Ectodermal cell (in vitro differentiated cells): Measurements from ENCODE around the gene ZC3H14. TPM values are rescaled to one million over a fixed set of nuclear protein-coding genes. Genes with fewer than 3 reads are reported as not detected.
"Not testable (repeated sequence)": the region's sequence is repeated elsewhere in the genome, so short reads cannot be mapped to it uniquely, and the experiment has no call there.

ENCODE experiments used
- H3K27ac ChIP-seq: 2 replicates; pipeline ENCODE4 v1.7.0; 2013; ENCODE audit warnings: mild to moderate bottlenecking, low read depth, low read length; ENCODE audit not compliant: insufficient read depth, poor library complexity, severe bottlenecking
- H3K27me3 ChIP-seq: 2 replicates; pipeline ENCODE4 v1.7.0; 2013; ENCODE audit warnings: mild to moderate bottlenecking, low read length; ENCODE audit not compliant: insufficient read depth, control insufficient read depth, poor library complexity, severe bottlenecking
- H3K36me3 ChIP-seq: one replicate; pipeline ENCODE4 v1.7.0; 2013; ENCODE audit warnings: low read length; ENCODE audit not compliant: control insufficient read depth, insufficient read depth
- H3K4me1 ChIP-seq: one replicate; pipeline ENCODE4 v1.7.0; 2013; ENCODE audit warnings: low read length; ENCODE audit not compliant: control insufficient read depth, insufficient read depth
- H3K4me3 ChIP-seq: 2 replicates; pipeline ENCODE4 v1.7.0; 2013; ENCODE audit warnings: low read depth, low read length, control low read depth; ENCODE audit not compliant: insufficient read depth
- H3K9me3 ChIP-seq: 2 replicates; pipeline ENCODE4 v1.7.0; 2013; ENCODE audit warnings: mild to moderate bottlenecking, low read length, moderate library complexity; ENCODE audit not compliant: control insufficient read depth
- WGBS, 2 experiments: methylation state at CpG; one replicate each; pipeline ENCODE4 v1.1.7; 2013; ENCODE audit warnings: missing lambda C conversion rate in 2 of 2; 5-methylcytosine and 5-hydroxymethylcytosine counted together
- polyA plus RNA-seq, 4 experiments: library from polyadenylated mRNA; stranded (reverse); fragments of 50-300 nt; gene quantifications; one replicate each; pipeline ENCODE4 v1.2.3, GENCODE V29; 2013

The ZC3H14 gene
- polyA plus RNA-seq (2013, experiment 1 of 4) = 135 TPM
- polyA plus RNA-seq (2013, experiment 2 of 4) = 135 TPM
- 103 TPM for polyA plus RNA-seq (2013, experiment 3 of 4)
- polyA plus RNA-seq (2013, experiment 4 of 4) = 116 TPM

- no peaks in the 10 kb centered on the region for H3K9me3 ChIP-seq
- WGBS, 2 experiments = 0% methylated on average over 99 of the region's 99 CpGs
- H3K4me3 ChIP-seq = peak within 1 kb of the TSS; percentile 95
- peak within 1 kb of the TSS; percentile 94 for H3K27ac ChIP-seq
- peaks cover 5% of the 10 kb centered on the region for H3K4me1 ChIP-seq
- H3K36me3 ChIP-seq = peaks cover 4% of the 10 kb centered on the region
- H3K27me3 ChIP-seq = no peaks in the 10 kb centered on the region
Measured at GRCh38 chr14:88562831-88563686, at the start of gene ZC3H14. ZC3H14 (plus strand) TSS chr14:88563037; CDS start chr14:88563134, 97 bp downstream.

- no peaks in the 10 kb centered on the region for H3K27me3 ChIP-seq
- no peak overlapping the region for H3K27ac ChIP-seq
- peaks cover 14% of the 10 kb centered on the region for H3K4me1 ChIP-seq
- H3K4me3 ChIP-seq = no peak overlapping the region
- WGBS, 2 experiments = 95% methylated on average over 1 of the region's 1 CpG; no CpG with 5 or more reads in 1 of the 2 experiments
- H3K9me3 ChIP-seq = no peaks in the 10 kb centered on the region
- H3K36me3 ChIP-seq = no peaks in the 10 kb centered on the region
Measured at GRCh38 chr14:88515499-88516221, 47.2 kb upstream of the ZC3H14 start.

GRCh38 chr14:88516861-88517357 is 45.9 kb upstream of the ZC3H14 start:
- 66 to 77% methylated on average over 7 of the region's 7 CpGs for WGBS, 2 experiments
- Histone ChIP-seq H3K4me1 (peaks cover 14% of the 10 kb centered on the region), H3K27ac (peak overlapping the region; percentile 76), H3K36me3 (no peaks in the 10 kb centered on the region), H3K27me3 (no peaks in the 10 kb centered on the region), H3K4me3 (no peak overlapping the region), H3K9me3 (no peaks in the 10 kb centered on the region)

- Histone ChIP-seq H3K27me3 (no peaks in the 10 kb centered on the region), H3K4me3 (no peak overlapping the region), H3K27ac (no peak overlapping the region), H3K36me3 (no peaks in the 10 kb centered on the region), H3K9me3 (no peaks in the 10 kb centered on the region), H3K4me1 (peaks cover 14% of the 10 kb centered on the region)
- WGBS, 2 experiments = 94 to 96% methylated on average over 5 of the region's 5 CpGs
Measured at GRCh38 chr14:88518592-88519512, 44.0 kb upstream of the ZC3H14 start.

GRCh38 chr14:88519907-88520306 is 42.9 kb upstream of the ZC3H14 start:
- H3K36me3 ChIP-seq = no peaks in the 10 kb centered on the region
- WGBS, 2 experiments = 89 to 92% methylated on average over 2 of the region's 2 CpGs
- peaks cover 14% of the 10 kb centered on the region for H3K4me1 ChIP-seq
- H3K4me3 ChIP-seq = no peak overlapping the region
- no peaks in the 10 kb centered on the region for H3K27me3 ChIP-seq
- H3K27ac ChIP-seq = no peak overlapping the region
- no peaks in the 10 kb centered on the region for H3K9me3 ChIP-seq

- no peaks in the 10 kb centered on the region for H3K36me3 ChIP-seq
- 79 to 84% methylated on average over 3 of the region's 3 CpGs for WGBS, 2 experiments
- H3K9me3 ChIP-seq = no peaks in the 10 kb centered on the region
Measured at GRCh38 chr14:88521818-88522217, 41.0 kb upstream of the ZC3H14 start.

GRCh38 chr14:88522393-88522792 is 40.4 kb upstream of the ZC3H14 start:
- Histone ChIP-seq H3K36me3 (no peaks in the 10 kb centered on the region), H3K27me3 (no peaks in the 10 kb centered on the region), H3K4me3 (no peak overlapping the region), H3K4me1 (no peaks in the 10 kb centered on the region), H3K9me3 (no peaks in the 10 kb centered on the region), H3K27ac (no peak overlapping the region)
- 99 to 100% methylated on average over 3 of the region's 3 CpGs for WGBS, 2 experiments

More at GRCh38 chr14:88521818-88522217, 41.0 kb upstream of the ZC3H14 start:
- Histone ChIP-seq H3K4me3 (no peak overlapping the region), H3K27me3 (no peaks in the 10 kb centered on the region), H3K4me1 (peaks cover 2% of the 10 kb centered on the region), H3K27ac (no peak overlapping the region)

GRCh38 chr14:88529889-88530288 is 32.9 kb upstream of the ZC3H14 start:
- not testable (repeated sequence) for H3K27ac ChIP-seq, H3K4me1 ChIP-seq, H3K4me3 ChIP-seq, H3K9me3 ChIP-seq, H3K27me3 ChIP-seq
- WGBS, 2 experiments = 100% methylated on average over 1 of the region's 1 CpG
- peaks cover 11% of the 10 kb centered on the region for H3K36me3 ChIP-seq

GRCh38 chr14:88533064-88533602 is 29.7 kb upstream of the ZC3H14 start:
- Histone ChIP-seq H3K27ac (no peak overlapping the region), H3K36me3 (peaks cover 12% of the 10 kb centered on the region), H3K9me3 (peaks cover 2% of the 10 kb centered on the region), H3K27me3 (no peaks in the 10 kb centered on the region), H3K4me1 (no peaks in the 10 kb centered on the region), H3K4me3 (no peak overlapping the region)
- 87 to 92% methylated on average over 4 to 6 of the region's 6 CpGs for WGBS, 2 experiments
